ENCODE data around the gene ALKBH5.

GRCh38 chr17:18257982-18258355 is 74.3 kb downstream of the ALKBH5 start:
- TF ChIP-seq CTCF (IDR thresholded peaks at IDR 0.05) (no peak), POLR2A (IDR thresholded peaks at IDR 0.05) (no peak)
